Tibial artery (tissue), 4 donors: ENCODE measurements around the gene ZBTB43.

ENCODE experiments used
- DNase-seq, 2 donors: peaks; one replicate each; pipeline ENCODE4 v3.0.0-alpha.2; 2019
- H3K27ac ChIP-seq, 2 donors: fragments of 200-600 bp; sonication (generic) in 1 of 2; 1 replicate in 1 of 2; 2 replicates in 1 of 2; pipeline ENCODE4 v1.5.1; 2018 to 2019; ENCODE audit warnings: mild to moderate bottlenecking in 1 of 2
- H3K27me3 ChIP-seq, 2 donors: fragments of 200-600 bp; sonication (generic) in 1 of 2; one replicate each; pipeline versions ENCODE4 v1.5.1 to v1.6.0; 2016 to 2019
- H3K36me3 ChIP-seq, 3 donors: fragments of 200-600 bp; sonication (generic) in 2 of 3; one replicate each; pipeline ENCODE4 v1.5.1; 2016 to 2019; ENCODE audit warnings: mild to moderate bottlenecking in 2 of 3
- H3K4me1 ChIP-seq, 4 donors: fragments of 200-600 bp; sonication (generic) in 2 of 4; 1 replicate in 3 of 4; 2 replicates in 1 of 4; pipeline ENCODE4 v1.5.1; 2016 to 2019
- H3K4me3 ChIP-seq, 2 donors: fragments of 200-600 bp; sonication (generic) in 1 of 2; 1 replicate in 1 of 2; 2 replicates in 1 of 2; pipeline ENCODE4 v1.5.1; 2018 to 2019; ENCODE audit warnings: mild to moderate bottlenecking in 2 of 2
- H3K9me3 ChIP-seq, 3 donors: fragments of 200-600 bp; sonication (generic) in 1 of 3; one replicate each; pipeline ENCODE4 v1.5.1; 2016 to 2019
- CTCF ChIP-seq, 2 experiments: fragments of 200-600 bp in 1 of 2; fragments of 450-650 bp in 1 of 2; IDR thresholded peaks; one replicate each; pipeline ENCODE4 v1.5.1; 2017 to 2019; ENCODE audit warnings: antibody characterized with exemption in 2 of 2, mild to moderate bottlenecking in 1 of 2, moderate library complexity in 1 of 2
- intact Hi-C: fragments of 100-400 bp; cut with DNase I; formaldehyde crosslinking; loops from one replicate; pipeline ENCODE4 v1.15.0; 2023; ENCODE audit warnings: low total_unique reads

The ZBTB43 gene

GRCh38 chr9:126794441-126794840 is 10.4 kb upstream of the ZBTB43 start:
- no peak for TF ChIP-seq CTCF (IDR thresholded peaks at IDR 0.05)
- H3K27ac ChIP-seq = no peak overlapping the region
- no peak overlapping the region for H3K4me3 ChIP-seq
- H3K27me3 ChIP-seq = peaks cover 0 to 30% of the 10 kb centered on the region in 2 donors
- H3K4me1 ChIP-seq = no peaks in the 10 kb centered on the region
- no peaks in the 10 kb centered on the region for H3K36me3 ChIP-seq
- DNase-seq = no peak
- intact Hi-C loops = no loop called here
- H3K9me3 ChIP-seq = peaks cover 0 to 5% (median 0%) of the 10 kb centered on the region in 3 donors

DNA sequence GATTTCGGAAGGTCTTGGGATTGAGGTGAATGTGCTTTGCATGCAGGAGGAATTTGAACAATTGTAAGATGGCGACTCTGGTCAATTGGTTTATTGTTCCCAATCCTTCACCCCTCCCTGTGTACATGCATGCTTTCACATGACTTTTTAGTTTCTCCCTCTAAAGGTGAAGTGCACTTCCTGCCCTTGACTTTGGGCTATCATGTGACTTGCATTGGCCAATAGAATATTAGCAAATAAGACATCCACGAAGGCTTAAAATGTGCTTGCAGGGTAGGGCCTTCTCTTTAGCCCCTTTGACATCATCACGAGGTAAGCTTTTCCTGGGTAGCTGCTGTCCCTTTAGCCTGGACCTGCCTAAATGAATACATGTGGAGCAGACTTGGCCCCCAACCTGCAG is 8.1 kb upstream of the ZBTB43 start:
- Histone ChIP-seq H3K4me3 (no peak overlapping the region), H3K4me1 (no peaks in the 10 kb centered on the region), H3K9me3 (peaks cover 0 to 5% (median 0%) of the 10 kb centered on the region in 3 donors), H3K27me3 (peaks cover 0 to 23% of the 10 kb centered on the region in 2 donors), H3K27ac (no peak overlapping the region), H3K36me3 (no peaks in the 10 kb centered on the region)
- no peak for DNase-seq
- TF ChIP-seq CTCF (IDR thresholded peaks at IDR 0.05) = no peak
- intact Hi-C loops = no loop called here

GRCh38 chr9:126797903-126798302 is 6.9 kb upstream of the ZBTB43 start:
- no peak for DNase-seq
- Histone ChIP-seq H3K27ac (no peak overlapping the region), H3K4me3 (no peak overlapping the region), H3K27me3 (peaks cover 0 to 16% of the 10 kb centered on the region in 2 donors), H3K4me1 (no peaks in the 10 kb centered on the region), H3K36me3 (no peaks in the 10 kb centered on the region), H3K9me3 (peaks cover 0 to 5% (median 0%) of the 10 kb centered on the region in 3 donors)
- TF ChIP-seq CTCF (IDR thresholded peaks at IDR 0.05) = no peak
- intact Hi-C loops = no loop called here

- H3K27ac ChIP-seq = no peak overlapping the region
- intact Hi-C loops = no loop called here
- H3K9me3 ChIP-seq = peaks cover 0 to 5% (median 0%) of the 10 kb centered on the region in 3 donors
- no peaks in the 10 kb centered on the region for H3K36me3 ChIP-seq
- DNase-seq = no peak
- no peaks in the 10 kb centered on the region for H3K4me1 ChIP-seq
- TF ChIP-seq CTCF (IDR thresholded peaks at IDR 0.05) = no peak
- no peak overlapping the region for H3K4me3 ChIP-seq
- H3K27me3 ChIP-seq = peaks cover 0 to 6% of the 10 kb centered on the region in 2 donors
Measured at GRCh38 chr9:126799034-126799433, 5.8 kb upstream of the ZBTB43 start.

GRCh38 chr9:126802318-126803059 is 2.4 kb upstream of the ZBTB43 start:
- H3K9me3 ChIP-seq = no peaks in the 10 kb centered on the region
- peaks cover 0 to 22% (median 16%) of the 10 kb centered on the region in 4 donors for H3K4me1 ChIP-seq
- no peak overlapping the region for H3K27ac ChIP-seq
- no peak for DNase-seq
- intact Hi-C loops = no loop called here
- TF ChIP-seq CTCF (IDR thresholded peaks at IDR 0.05) = no peak
- no peak overlapping the region for H3K4me3 ChIP-seq
- H3K36me3 ChIP-seq = no peaks in the 10 kb centered on the region
- H3K27me3 ChIP-seq = no peaks in the 10 kb centered on the region
